ENCODE results near the gene CNOT1.
"Not testable (repeated sequence)": the region's sequence is repeated elsewhere in the genome, so short reads cannot be mapped to it uniquely, and the experiment has no call there.

DNA sequence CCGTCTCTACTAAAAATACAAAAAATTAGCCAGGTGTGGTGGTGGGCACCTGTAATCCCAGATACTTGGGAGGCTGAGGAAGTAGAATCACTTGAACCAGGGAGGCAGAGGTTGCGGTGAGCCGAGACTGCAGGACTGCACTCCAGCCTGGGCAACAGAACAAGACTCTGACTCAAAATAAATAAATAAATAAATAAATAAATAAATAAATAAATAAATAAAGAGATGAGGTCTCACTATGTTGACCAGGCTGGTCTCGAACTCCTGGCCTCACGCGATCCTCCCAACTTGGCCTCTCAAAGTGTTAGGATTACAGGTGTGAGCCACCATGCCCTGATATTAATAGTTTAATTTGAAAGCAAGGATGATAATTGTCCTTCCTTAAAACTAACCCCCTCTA lies 7.4 kb upstream of the CNOT1 start:
- not testable (repeated sequence) for TF ChIP-seq POLR2AphosphoS5, POLR2A (IDR thresholded peaks at IDR 0.05)
- TF ChIP-seq, protein P1, sequence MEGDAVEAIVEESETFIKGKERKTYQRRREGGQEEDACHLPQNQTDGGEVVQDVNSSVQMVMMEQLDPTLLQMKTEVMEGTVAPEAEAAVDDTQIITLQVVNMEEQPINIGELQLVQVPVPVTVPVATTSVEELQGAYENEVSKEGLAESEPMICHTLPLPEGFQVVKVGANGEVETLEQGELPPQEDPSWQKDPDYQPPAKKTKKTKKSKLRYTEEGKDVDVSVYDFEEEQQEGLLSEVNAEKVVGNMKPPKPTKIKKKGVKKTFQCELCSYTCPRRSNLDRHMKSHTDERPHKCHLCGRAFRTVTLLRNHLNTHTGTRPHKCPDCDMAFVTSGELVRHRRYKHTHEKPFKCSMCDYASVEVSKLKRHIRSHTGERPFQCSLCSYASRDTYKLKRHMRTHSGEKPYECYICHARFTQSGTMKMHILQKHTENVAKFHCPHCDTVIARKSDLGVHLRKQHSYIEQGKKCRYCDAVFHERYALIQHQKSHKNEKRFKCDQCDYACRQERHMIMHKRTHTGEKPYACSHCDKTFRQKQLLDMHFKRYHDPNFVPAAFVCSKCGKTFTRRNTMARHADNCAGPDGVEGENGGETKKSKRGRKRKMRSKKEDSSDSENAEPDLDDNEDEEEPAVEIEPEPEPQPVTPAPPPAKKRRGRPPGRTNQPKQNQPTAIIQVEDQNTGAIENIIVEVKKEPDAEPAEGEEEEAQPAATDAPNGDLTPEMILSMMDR (IDR thresholded peaks at IDR 0.05): not testable (repeated sequence)

Measured in prostate gland (tissue), 2 donors.